Measurements from ENCODE around the gene GOLGA3.
"Not testable (repeated sequence)": the region's sequence is repeated elsewhere in the genome, so short reads cannot be mapped to it uniquely, and the experiment has no call there.

Gene GOLGA3

GRCh38 chr12:132851465-132851864, 22.8 kb upstream of the GOLGA3 start:
- H3K4me3 ChIP-seq (replicated peaks; ENCODE audit: low read depth, low read length), result no peak overlapping the region
- TF ChIP-seq, protein P1, sequence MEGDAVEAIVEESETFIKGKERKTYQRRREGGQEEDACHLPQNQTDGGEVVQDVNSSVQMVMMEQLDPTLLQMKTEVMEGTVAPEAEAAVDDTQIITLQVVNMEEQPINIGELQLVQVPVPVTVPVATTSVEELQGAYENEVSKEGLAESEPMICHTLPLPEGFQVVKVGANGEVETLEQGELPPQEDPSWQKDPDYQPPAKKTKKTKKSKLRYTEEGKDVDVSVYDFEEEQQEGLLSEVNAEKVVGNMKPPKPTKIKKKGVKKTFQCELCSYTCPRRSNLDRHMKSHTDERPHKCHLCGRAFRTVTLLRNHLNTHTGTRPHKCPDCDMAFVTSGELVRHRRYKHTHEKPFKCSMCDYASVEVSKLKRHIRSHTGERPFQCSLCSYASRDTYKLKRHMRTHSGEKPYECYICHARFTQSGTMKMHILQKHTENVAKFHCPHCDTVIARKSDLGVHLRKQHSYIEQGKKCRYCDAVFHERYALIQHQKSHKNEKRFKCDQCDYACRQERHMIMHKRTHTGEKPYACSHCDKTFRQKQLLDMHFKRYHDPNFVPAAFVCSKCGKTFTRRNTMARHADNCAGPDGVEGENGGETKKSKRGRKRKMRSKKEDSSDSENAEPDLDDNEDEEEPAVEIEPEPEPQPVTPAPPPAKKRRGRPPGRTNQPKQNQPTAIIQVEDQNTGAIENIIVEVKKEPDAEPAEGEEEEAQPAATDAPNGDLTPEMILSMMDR (IDR thresholded peaks at IDR 0.05; ENCODE audit: low read length, missing control alignments), result no peak
- no peak for DNase-seq (ENCODE audit: low read depth)

GRCh38 chr12:132850291-132850690, 21.6 kb upstream of the GOLGA3 start:
- DNase-seq (ENCODE audit: low read depth), result no peak
- TF ChIP-seq, protein P1 (IDR thresholded peaks at IDR 0.05; ENCODE audit: low read length, missing control alignments), result no peak
- no peak overlapping the region for H3K4me3 ChIP-seq (replicated peaks; ENCODE audit: low read depth, low read length)

- H3K4me3 ChIP-seq (replicated peaks; ENCODE audit: low read depth, low read length), result no peak overlapping the region
- no peak for DNase-seq (ENCODE audit: low read depth)
- TF ChIP-seq, protein P1 (IDR thresholded peaks at IDR 0.05; ENCODE audit: low read length, missing control alignments), result no peak
Measured at GRCh38 chr12:132848521-132848920, 19.9 kb upstream of the GOLGA3 start.

- TF ChIP-seq, protein P1 (IDR thresholded peaks at IDR 0.05; ENCODE audit: low read length, missing control alignments), result no peak
- no peak overlapping the region for H3K4me3 ChIP-seq (replicated peaks; ENCODE audit: low read depth, low read length)
- DNase-seq (ENCODE audit: low read depth), result no peak
Measured at GRCh38 chr12:132847363-132848356, 19.0 kb upstream of the GOLGA3 start.

GRCh38 chr12:132844681-132845080, 16.0 kb upstream of the GOLGA3 start:
- not testable (repeated sequence) for H3K4me3 ChIP-seq (replicated peaks; ENCODE audit: low read depth, low read length); DNase-seq (ENCODE audit: low read depth)

DNA sequence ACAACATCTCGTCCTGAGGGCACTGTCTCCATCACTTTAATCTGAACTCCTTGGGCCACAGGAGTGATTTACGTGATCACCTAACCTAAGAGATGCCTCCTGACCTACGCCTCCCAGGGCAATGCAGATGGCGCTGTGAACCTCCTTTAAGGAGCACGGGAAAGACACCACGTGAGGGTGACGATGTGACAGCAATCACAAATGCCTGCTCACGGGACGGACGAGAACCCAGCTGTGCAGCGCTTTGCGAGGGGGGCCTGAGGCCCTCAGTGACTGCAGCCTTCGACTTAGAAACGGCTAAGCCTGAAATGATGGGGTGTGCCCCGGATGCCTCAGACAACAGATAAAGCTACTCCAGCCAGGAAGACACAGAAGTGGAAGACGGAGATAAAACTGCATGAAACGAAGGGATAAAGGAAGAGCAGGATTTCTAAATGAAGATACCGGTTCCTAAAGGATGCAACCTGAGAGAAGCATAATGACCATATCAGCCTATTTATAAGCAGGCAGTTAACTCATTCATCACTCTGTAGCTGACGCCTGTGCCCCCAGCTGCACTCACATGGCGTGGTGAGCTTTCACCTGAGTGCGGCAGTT, 13.9 kb upstream of the GOLGA3 start:
- DNase-seq (ENCODE audit: low read depth), result no peak
- TF ChIP-seq, protein P1 (IDR thresholded peaks at IDR 0.05; ENCODE audit: low read length, missing control alignments), result no peak
- no peak overlapping the region for H3K4me3 ChIP-seq (replicated peaks; ENCODE audit: low read depth, low read length)

DNA sequence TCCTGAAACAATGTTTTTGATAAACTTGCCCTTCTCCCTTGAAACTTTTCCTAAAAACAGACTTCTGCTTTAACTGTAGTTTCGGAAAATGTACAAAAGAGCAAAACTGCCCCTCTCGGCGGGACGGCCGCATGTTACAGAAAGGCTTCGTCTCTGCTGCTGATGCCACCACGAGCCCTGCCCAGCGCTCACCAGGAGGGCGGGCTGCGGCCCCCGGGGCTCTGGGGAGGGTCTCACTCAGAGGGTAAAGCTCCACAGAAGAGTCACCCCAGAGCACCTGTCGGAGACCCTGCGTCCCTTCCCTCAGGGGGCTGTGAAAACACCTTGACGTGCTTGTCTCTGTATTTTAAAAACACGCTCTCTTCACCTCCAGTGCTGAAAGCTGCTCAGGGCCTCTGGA, 12.5 kb upstream of the GOLGA3 start:
- TF ChIP-seq, protein P1 (IDR thresholded peaks at IDR 0.05; ENCODE audit: low read length, missing control alignments), result no peak
- no peak for DNase-seq (ENCODE audit: low read depth)
- no peak overlapping the region for H3K4me3 ChIP-seq (replicated peaks; ENCODE audit: low read depth, low read length)

All from fibroblast of pulmonary artery (primary cell).